Brain microvascular endothelial cell (primary cell): ENCODE measurements around the gene AFF3.

Experiments used
- DNase-seq: peaks from one replicate; pipeline ENCODE4 v3.0.0-alpha.2; 2020
- H3K27ac ChIP-seq: fragments of 250-450 bp; sonication (Bioruptor Pico); 2 replicates; pipeline ENCODE4 v1.5.1; 2020; ENCODE audit warnings: mild to moderate bottlenecking, moderate library complexity
- H3K27me3 ChIP-seq: fragments of 250-450 bp; sonication (Bioruptor Pico); replicated peaks from 2 replicates; pipeline ENCODE4 v1.5.1; 2020; ENCODE audit warnings: mild to moderate bottlenecking
- H3K36me3 ChIP-seq: fragments of 250-450 bp; sonication (Bioruptor Pico); replicated peaks from 2 replicates; pipeline ENCODE4 v1.5.1; 2020; ENCODE audit warnings: mild to moderate bottlenecking
- H3K4me3 ChIP-seq: 2 replicates; pipeline ENCODE4 v1.5.1; 2011; ENCODE audit warnings: low read depth, mild to moderate bottlenecking, control low read depth, low read length, moderate library complexity
- in situ Hi-C: cut with HindIII; loops from 2 replicates; pipeline ENCODE4 v1.10.0; 2017; ENCODE audit warnings: low sequenced_read_pairs, low pct_ligation_motif_present
- TF ChIP-seq, protein P1 (sequence below): IDR thresholded peaks from 2 replicates; pipeline ENCODE4 v1.5.1; 2011; ENCODE audit warnings: low read depth, mild to moderate bottlenecking, moderate library complexity, low read length, control low read depth, inconsistent platforms; ENCODE audit errors: missing control alignments

AFF3 gene

DNA sequence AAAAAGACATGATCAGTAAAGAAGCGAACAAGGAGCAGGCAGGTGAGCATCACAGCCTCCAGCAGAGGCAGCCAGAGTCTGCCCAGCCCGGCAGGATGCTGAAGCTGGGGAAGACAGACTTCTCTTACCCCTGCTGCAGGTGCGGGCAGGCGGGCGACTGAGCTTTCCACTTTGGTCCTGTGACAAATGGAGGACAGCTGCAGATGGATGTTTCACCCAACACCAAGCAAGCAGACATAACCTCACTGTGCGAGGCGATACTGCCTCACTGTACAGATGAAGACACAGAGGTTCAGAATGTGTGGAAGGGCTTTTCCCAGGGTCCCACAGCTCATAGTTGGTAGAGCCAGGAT lies 251.0 kb downstream of the AFF3 start:
- TF ChIP-seq, protein P1, sequence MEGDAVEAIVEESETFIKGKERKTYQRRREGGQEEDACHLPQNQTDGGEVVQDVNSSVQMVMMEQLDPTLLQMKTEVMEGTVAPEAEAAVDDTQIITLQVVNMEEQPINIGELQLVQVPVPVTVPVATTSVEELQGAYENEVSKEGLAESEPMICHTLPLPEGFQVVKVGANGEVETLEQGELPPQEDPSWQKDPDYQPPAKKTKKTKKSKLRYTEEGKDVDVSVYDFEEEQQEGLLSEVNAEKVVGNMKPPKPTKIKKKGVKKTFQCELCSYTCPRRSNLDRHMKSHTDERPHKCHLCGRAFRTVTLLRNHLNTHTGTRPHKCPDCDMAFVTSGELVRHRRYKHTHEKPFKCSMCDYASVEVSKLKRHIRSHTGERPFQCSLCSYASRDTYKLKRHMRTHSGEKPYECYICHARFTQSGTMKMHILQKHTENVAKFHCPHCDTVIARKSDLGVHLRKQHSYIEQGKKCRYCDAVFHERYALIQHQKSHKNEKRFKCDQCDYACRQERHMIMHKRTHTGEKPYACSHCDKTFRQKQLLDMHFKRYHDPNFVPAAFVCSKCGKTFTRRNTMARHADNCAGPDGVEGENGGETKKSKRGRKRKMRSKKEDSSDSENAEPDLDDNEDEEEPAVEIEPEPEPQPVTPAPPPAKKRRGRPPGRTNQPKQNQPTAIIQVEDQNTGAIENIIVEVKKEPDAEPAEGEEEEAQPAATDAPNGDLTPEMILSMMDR, result no peak
- in situ Hi-C loops, result no loop called here
- Histone ChIP-seq H3K27me3 (no peaks in the 10 kb centered on the region), H3K36me3 (no peaks in the 10 kb centered on the region), H3K27ac (no peak overlapping the region), H3K4me3 (no peak overlapping the region)
- DNase-seq, result no peak

DNA sequence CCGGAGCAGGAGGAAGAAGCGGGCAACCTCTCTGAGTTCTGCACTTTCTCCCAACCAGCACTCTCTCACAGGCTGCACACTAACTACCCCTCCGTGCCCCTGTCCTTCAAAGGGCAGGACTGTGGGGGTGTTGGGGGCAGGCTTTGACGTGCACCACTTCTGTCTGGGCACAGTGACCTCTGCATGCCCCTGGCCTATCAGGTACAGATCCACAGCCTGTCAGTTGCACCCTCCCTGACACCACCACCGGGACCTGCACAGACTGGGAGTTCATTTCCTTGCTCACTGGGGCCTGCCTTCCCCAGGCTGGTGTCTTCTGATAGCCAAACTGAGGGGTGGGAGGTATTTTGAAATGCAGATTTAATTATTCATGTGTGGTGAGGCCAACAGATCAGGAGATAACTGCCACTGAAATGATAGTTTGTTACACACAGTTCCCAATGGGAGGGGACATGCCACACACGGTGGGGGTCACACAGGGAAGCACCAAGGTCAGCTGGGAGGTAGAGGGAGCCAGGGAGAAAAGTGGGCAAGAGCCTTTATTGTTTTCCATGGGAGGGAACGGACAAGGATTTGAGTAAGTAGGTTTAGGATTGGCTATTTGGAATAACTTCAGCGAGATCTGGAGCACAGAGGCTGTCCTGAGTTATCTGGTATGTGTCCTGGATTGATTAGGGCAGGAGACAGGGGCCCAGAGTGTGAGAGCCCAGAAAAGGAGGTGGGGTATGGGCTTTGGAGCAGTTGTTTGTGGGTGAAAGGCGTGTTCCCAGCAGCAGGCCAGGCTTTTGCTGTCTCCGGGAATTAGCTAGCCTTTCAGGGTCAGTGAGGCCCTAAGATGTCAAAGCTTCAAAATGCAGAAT lies 251.6 kb downstream of the AFF3 start:
- TF ChIP-seq, protein P1, result no peak
- in situ Hi-C loops, result no loop called here

DNA sequence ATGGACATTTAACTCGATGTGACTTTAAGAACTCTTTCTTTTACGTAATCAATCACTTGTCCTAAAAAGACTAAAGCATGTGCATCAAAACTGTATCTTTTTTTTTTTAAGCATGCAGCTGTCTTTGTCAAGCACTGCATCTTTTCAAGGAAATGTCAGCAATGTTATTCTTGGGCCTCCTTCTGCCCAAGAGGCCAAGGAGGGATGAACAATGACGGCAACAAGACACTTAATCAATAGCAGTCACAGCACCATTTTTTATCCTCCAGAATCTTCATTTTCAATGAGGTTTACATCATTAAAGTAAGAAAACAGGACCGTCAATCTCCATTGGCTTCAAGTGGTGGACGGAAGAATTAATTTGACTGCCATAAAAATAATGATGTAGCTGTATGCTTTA lies 253.8 kb downstream of the AFF3 start:
- in situ Hi-C loops, result no loop called here
- TF ChIP-seq, protein P1, result no peak
- no peak for DNase-seq
- Histone ChIP-seq H3K27me3 (no peaks in the 10 kb centered on the region), H3K27ac (no peak overlapping the region), H3K36me3 (no peaks in the 10 kb centered on the region), H3K4me3 (no peak overlapping the region)

More for the DNA sequence above, 251.6 kb downstream of the AFF3 start:
- no peak for DNase-seq
- no peak overlapping the region for H3K4me3 ChIP-seq
- H3K36me3 ChIP-seq, result no peaks in the 10 kb centered on the region
- no peaks in the 10 kb centered on the region for H3K27me3 ChIP-seq
- H3K27ac ChIP-seq, result no peak overlapping the region

DNA sequence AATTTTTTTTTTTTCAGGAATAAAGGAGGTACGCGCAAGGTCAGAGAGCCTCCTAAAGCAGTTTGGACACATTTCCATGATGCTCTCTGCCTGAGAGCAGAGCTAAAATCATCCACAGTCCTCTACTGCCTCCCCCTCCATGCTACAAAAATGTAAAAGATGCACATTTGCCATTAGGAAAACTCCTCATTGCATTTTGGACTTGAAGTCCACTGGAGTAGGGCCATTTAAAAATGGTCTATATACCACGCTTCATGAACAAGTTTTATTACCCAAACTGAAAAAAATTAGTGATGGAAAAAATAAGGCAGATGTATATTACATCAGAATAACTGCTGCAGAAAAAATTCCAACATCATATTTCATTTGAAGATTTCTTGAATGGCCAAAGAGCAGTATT lies 256.0 kb downstream of the AFF3 start:
- TF ChIP-seq, protein P1, result no peak
- Histone ChIP-seq H3K4me3 (no peak overlapping the region), H3K27me3 (no peaks in the 10 kb centered on the region), H3K36me3 (no peaks in the 10 kb centered on the region), H3K27ac (no peak overlapping the region)
- no peak for DNase-seq
- in situ Hi-C loops, result no loop called here

DNA sequence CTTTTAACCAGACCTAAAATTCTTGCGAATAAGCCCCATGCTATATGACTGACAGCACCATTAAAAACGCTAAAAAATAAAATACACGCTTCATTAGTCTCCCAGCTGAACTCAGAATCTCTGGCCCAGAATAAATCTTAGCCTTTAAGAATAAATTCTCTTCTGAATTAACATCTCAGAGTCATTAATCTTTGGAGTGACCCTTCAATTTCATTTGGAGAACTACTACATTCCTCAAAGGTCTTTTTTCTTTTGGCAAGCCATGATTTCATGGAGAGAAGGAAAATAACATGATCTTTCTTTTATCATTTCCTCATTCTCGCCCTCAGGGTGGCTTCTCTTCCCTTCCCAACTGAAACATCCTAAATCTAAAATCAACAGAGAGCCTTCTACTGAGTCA lies 259.0 kb downstream of the AFF3 start:
- Histone ChIP-seq H3K27ac (peak overlapping the region; percentile 97), H3K36me3 (no peaks in the 10 kb centered on the region), H3K27me3 (no peaks in the 10 kb centered on the region), H3K4me3 (no peak overlapping the region)
- DNase-seq, result no peak
- TF ChIP-seq, protein P1, result no peak
- in situ Hi-C loops, result no loop called here

DNA sequence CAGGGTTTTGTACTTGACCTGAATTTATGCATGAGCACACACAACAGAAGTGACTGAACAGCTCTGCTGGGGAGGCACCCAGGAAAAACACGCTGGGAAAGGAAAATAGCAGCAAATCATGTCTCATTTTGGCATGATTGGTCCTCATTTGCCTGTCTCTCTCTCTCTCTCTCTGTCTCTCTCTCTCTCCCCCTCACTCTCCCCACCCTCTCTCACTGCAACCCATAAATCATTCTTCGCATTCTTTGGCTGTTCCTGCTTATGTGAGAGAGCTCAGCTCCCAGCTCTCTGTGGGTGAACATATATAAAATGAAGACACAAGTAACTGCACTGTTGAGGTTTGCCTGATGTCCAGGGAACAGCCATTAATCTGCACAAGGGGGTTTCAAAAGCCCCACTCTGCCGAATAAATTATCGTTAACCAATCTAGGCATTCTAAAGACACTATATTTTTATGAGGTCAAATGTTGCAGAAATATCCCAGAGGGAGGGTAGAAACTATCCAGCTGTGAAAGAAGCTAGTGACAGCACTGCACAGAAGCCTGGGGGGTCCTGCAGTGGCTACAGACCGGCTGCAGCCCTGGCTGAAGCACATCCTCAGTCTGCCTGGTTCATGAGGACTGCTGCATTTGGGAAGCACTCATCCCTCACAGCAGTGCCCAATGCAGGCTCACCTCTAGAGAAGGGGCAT lies 260.3 kb downstream of the AFF3 start:
- Histone ChIP-seq H3K4me3 (no peak overlapping the region), H3K36me3 (no peaks in the 10 kb centered on the region), H3K27ac (peak overlapping the region; percentile 97), H3K27me3 (no peaks in the 10 kb centered on the region)
- DNase-seq, result peak; percentile 92
- in situ Hi-C loops, result no loop called here
- TF ChIP-seq, protein P1, result no peak
